GM12873 (cell line): ENCODE measurements around the gene GBP6.

Source experiments
- CTCF ChIP-seq: IDR thresholded peaks from 2 replicates; pipeline ENCODE4 v1.5.1; 2012; ENCODE audit warnings: low read depth, mild to moderate bottlenecking, moderate library complexity, low read length, control low read depth; ENCODE audit not compliant: insufficient read depth; ENCODE audit errors: missing control alignments

GBP6 gene

GRCh38 chr1:89347296-89347695, 16.6 kb upstream of the GBP6 start:
- no peak for TF ChIP-seq CTCF

GRCh38 chr1:89350298-89350697, 13.6 kb upstream of the GBP6 start:
- no peak for TF ChIP-seq CTCF

- TF ChIP-seq CTCF: no peak
These were observed 12.1 kb upstream of the GBP6 start for GRCh38 chr1:89351597-89352311.

GRCh38 chr1:89352421-89352820, 11.4 kb upstream of the GBP6 start:
- TF ChIP-seq CTCF: no peak

- no peak for TF ChIP-seq CTCF
These were observed 9.7 kb upstream of the GBP6 start for GRCh38 chr1:89354205-89354604.

GRCh38 chr1:89355056-89355455, 8.8 kb upstream of the GBP6 start:
- TF ChIP-seq CTCF: no peak

GRCh38 chr1:89356658-89357400, 7.0 kb upstream of the GBP6 start:
- TF ChIP-seq CTCF: no peak
